Uterus (tissue), 4 donors: Measurements from ENCODE around the gene SCGB1C1. TPM values are rescaled to one million over a fixed set of nuclear protein-coding genes. Genes with fewer than 3 reads are reported as not detected.

ENCODE experiments used
- DNase-seq, 2 donors: peaks; one replicate each; pipeline ENCODE4 v3.0.0-alpha.2; 2019 to 2020
- H3K27ac ChIP-seq, 2 donors: fragments of 200-600 bp; sonication (generic); 1 replicate in 1 of 2; 2 replicates in 1 of 2; pipeline ENCODE4 v1.5.1; 2016 to 2018
- H3K27me3 ChIP-seq, 2 donors: fragments of 200-600 bp; sonication (generic); one replicate each; pipeline ENCODE4 v1.5.1; 2018 to 2019; ENCODE audit warnings: control low read depth in 1 of 2
- H3K36me3 ChIP-seq, 2 donors: fragments of 200-600 bp; sonication (generic); one replicate each; pipeline ENCODE4 v1.5.1; 2019; ENCODE audit warnings: control low read depth in 1 of 2
- H3K4me1 ChIP-seq, 2 donors: fragments of 200-600 bp; sonication (generic); one replicate each; pipeline ENCODE4 v1.5.1; 2018 to 2019; ENCODE audit warnings: control low read depth in 1 of 2
- H3K4me3 ChIP-seq, 2 donors: fragments of 200-600 bp; sonication (generic); 1 replicate in 1 of 2; 2 replicates in 1 of 2; pipeline ENCODE4 v1.5.1; 2018 to 2019; ENCODE audit warnings: mild to moderate bottlenecking in 1 of 2
- H3K9me3 ChIP-seq, 2 donors: fragments of 200-600 bp; sonication (generic); one replicate each; pipeline ENCODE4 v1.5.1; 2019; ENCODE audit warnings: control low read depth in 1 of 2
- POLR2A ChIP-seq, 2 donors: fragments of 450-650 bp; IDR thresholded peaks; one replicate each; pipeline ENCODE4 v1.6.1; 2016; ENCODE audit warnings: antibody characterized with exemption in 2 of 2, mild to moderate bottlenecking in 1 of 2, moderate library complexity in 1 of 2
- intact Hi-C: fragments of 100-400 bp; cut with DNase I; formaldehyde crosslinking; loops from one replicate; pipeline ENCODE4 v1.15.1; 2023; ENCODE audit warnings: low total_unique reads
- total RNA-seq, 4 donors: library from RNA; depleted of rRNA in 3 of 4; stranded (reverse); fragments of >200 nt in 3 of 4; gene quantifications; one replicate each; pipeline versions ENCODE4 v1.1.0 to v1.2.4, GENCODE V29; 2014 to 2023
- TF ChIP-seq, protein P1 (sequence below), 4 experiments: fragments of 200-600 bp in 2 of 4; fragments of 450-650 bp in 2 of 4; sonication (generic) in 2 of 4; IDR thresholded peaks; one replicate each; pipeline ENCODE4 v1.5.1; 2016 to 2019; ENCODE audit warnings: antibody characterized with exemption in 4 of 4, mild to moderate bottlenecking in 2 of 4, moderate library complexity in 1 of 4
- donor health status: DM: yes; HTN: yes; CAD: no.

The SCGB1C1 gene
- total RNA-seq, 4 donors from 2014 or later: not detected

DNA sequence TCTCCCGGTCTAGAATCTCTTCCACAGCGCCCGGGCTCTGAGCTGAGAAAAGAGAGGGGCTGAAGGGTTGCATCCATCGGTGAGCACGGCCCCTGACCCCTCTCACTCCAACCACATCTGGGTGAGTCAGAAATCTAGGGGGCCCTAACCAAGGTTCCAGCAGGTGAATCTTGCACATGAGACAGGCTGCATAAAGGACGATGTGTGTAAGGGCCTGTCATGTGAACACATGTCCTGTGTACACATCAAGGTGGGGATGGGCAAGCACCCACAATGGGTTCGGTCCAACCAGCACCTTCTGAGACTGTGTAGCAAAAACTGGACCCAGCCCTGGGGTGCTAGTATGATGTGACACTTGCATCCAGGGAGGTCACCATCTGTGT is 13.1 kb downstream of the SCGB1C1 start:
- DNase-seq: peak in 1 of 2 donors; percentile 19
- Histone ChIP-seq H3K27me3 (no peaks in the 10 kb centered on the region), H3K4me3 (peak overlapping the region; percentile 91 to 92), H3K4me1 (peaks cover 13 to 26% of the 10 kb centered on the region in 2 donors), H3K36me3 (no peaks in the 10 kb centered on the region), H3K27ac (peak overlapping the region; percentile 89 to 94), H3K9me3 (no peaks in the 10 kb centered on the region)
- no peak for TF ChIP-seq POLR2A (IDR thresholded peaks at IDR 0.05)
- TF ChIP-seq, protein P1, sequence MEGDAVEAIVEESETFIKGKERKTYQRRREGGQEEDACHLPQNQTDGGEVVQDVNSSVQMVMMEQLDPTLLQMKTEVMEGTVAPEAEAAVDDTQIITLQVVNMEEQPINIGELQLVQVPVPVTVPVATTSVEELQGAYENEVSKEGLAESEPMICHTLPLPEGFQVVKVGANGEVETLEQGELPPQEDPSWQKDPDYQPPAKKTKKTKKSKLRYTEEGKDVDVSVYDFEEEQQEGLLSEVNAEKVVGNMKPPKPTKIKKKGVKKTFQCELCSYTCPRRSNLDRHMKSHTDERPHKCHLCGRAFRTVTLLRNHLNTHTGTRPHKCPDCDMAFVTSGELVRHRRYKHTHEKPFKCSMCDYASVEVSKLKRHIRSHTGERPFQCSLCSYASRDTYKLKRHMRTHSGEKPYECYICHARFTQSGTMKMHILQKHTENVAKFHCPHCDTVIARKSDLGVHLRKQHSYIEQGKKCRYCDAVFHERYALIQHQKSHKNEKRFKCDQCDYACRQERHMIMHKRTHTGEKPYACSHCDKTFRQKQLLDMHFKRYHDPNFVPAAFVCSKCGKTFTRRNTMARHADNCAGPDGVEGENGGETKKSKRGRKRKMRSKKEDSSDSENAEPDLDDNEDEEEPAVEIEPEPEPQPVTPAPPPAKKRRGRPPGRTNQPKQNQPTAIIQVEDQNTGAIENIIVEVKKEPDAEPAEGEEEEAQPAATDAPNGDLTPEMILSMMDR (IDR thresholded peaks at IDR 0.05): no peak
- intact Hi-C loops: loop anchor here (10.0 kb wide), 1 partner anchor 169 kb away; no protein-coding TSS in a partner anchor

DNA sequence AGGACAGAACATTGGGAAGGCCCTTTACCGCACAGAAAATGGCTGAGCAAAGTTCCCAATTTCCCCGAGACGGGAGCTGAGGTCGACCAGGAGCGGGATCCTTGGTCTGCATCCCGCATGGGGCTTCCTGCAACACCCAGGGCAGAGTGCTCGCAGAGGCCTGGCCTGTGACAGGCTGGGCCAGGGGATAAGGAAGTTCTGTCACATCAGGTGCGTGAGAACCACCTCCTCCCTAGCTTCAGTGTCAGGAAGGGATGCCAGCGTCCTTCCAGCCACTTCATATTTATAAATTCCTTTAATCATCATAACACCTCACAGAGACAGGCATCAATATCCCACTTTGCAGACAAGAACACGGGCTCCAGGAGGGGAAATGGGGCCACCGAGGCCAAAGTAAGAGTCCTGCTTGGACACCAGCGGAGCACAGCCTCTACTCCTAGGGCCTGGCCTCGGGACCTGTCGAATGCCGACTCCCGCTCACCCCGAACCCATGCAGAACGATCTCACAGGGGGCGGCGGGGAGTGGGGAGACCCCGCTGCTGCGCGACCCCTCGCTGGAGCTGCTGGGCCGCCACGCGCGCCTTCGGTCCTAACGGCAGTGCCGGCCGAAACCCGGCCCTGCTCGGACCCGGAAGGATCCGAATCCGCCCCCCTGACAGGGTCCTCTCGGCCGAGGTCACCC is 13.8 kb downstream of the SCGB1C1 start:
- no peaks in the 10 kb centered on the region for H3K36me3 ChIP-seq
- intact Hi-C loops: loop anchor here (10.0 kb wide), 1 partner anchor 168 kb away; no protein-coding TSS in a partner anchor
- H3K4me1 ChIP-seq: peaks cover 13 to 28% of the 10 kb centered on the region in 2 donors
- H3K4me3 ChIP-seq: peak overlapping the region; percentile 91 to 92
- DNase-seq: peak in 1 of 2 donors; percentile 42
- no peaks in the 10 kb centered on the region for H3K27me3 ChIP-seq
- TF ChIP-seq, protein P1 (IDR thresholded peaks at IDR 0.05): no peak
- no peak for TF ChIP-seq POLR2A (IDR thresholded peaks at IDR 0.05)
- no peaks in the 10 kb centered on the region for H3K9me3 ChIP-seq
- H3K27ac ChIP-seq: peak overlapping the region; percentile 89 to 94

DNA sequence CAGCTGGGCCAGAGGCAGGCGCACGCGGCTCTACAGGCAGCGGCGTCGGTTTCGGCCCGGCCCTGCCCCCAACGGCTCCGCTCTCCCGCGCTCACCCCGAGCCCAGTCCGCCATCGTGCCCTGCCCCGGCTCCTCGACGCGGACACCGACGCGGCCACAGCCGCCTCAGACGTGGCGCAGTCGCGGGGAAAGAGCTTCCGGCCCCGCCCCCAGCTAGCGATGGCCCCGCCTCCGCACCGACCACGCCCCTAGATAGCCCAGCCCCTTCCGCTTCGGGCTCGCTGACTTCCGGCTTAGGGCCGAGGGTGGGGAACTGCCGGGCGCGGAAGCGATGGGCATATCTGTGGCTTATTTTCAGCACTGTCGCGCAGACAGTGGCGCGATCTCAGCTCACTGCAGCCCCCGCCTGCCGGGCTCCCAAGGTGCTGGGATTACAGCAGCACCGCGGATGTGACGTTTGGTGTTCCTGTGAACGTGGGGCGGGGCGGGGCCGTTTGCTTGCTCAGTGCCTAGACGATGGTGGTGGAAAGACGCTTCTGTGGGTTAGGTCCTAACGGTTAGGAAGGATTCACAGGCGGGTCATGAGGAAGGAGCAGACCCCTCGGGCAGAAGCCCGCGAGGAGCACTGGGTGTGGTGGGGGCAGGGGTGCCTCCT is 14.5 kb downstream of the SCGB1C1 start, which contains the start of the genes BET1L and RIC8A:
Gene BET1L (minus strand): TSS at position 192 of the 655 bp plus-strand sequence. CDS start 78 bp downstream, at position 114.
Gene RIC8A (plus strand): TSS at position 501 of the 655 bp plus-strand sequence. CDS start 1,147 bp downstream, outside the sequence.
- no peaks in the 10 kb centered on the region for H3K9me3 ChIP-seq
- TF ChIP-seq POLR2A (IDR thresholded peaks at IDR 0.05): peak; percentile 90 to 93
- TF ChIP-seq, protein P1 (IDR thresholded peaks at IDR 0.05): peak in 1 of 4 experiments; percentile 28
- H3K36me3 ChIP-seq: no peaks in the 10 kb centered on the region
- intact Hi-C loops: loop anchor here (10.0 kb wide), 1 partner anchor 167 kb away; no protein-coding TSS in a partner anchor
- H3K27me3 ChIP-seq: no peaks in the 10 kb centered on the region
- H3K4me3 ChIP-seq: peak within 1 kb of the TSS; percentile 91 to 92
- peaks cover 13 to 28% of the 10 kb centered on the region in 2 donors for H3K4me1 ChIP-seq
- H3K27ac ChIP-seq: peak within 1 kb of the TSS; percentile 89 to 94
- DNase-seq: peak; percentile 96 to 98

DNA sequence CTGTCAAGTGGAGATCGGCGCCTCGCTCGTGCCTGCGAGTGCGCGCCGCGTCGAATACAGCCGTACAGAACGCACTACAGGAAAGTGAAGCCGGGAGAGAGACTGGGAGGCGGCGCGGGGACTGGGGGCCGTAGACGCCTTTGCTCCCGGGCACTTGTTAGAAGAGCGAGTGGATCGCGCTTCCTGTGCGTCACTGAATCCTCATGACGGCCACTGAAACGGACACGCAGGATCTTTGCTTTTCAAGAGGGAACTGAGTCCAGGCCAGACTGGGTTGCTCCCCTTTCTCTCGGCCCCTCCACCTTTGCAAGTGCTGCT is 14.9 kb downstream of the SCGB1C1 start:
- DNase-seq: no peak
- Histone ChIP-seq H3K36me3 (no peaks in the 10 kb centered on the region), H3K27ac (peak overlapping the region; percentile 89 to 94), H3K9me3 (no peaks in the 10 kb centered on the region), H3K4me1 (peaks cover 13 to 28% of the 10 kb centered on the region in 2 donors), H3K27me3 (no peaks in the 10 kb centered on the region), H3K4me3 (peak overlapping the region; percentile 91 to 92)
- TF ChIP-seq POLR2A (IDR thresholded peaks at IDR 0.05): no peak
- TF ChIP-seq, protein P1 (IDR thresholded peaks at IDR 0.05): no peak
- intact Hi-C loops: loop anchor here (10.0 kb wide), 1 partner anchor 167 kb away; no protein-coding TSS in a partner anchor
